A204.1 (cell line): ENCODE data around the gene TEKT3.

Experiments
- FAIRE-seq: peaks from 2 replicates; lab custom pipeline; 2012; peaks lifted over from hg19 to GRCh38; lab: Jason Lieb, UNC

Gene TEKT3

GRCh38 chr17:15263680-15264079, 77.7 kb downstream of the TEKT3 start:
- FAIRE-seq, result no peak

- no peak for FAIRE-seq
Observed at GRCh38 chr17:15263206-15263579, 78.2 kb downstream of the TEKT3 start.

DNA sequence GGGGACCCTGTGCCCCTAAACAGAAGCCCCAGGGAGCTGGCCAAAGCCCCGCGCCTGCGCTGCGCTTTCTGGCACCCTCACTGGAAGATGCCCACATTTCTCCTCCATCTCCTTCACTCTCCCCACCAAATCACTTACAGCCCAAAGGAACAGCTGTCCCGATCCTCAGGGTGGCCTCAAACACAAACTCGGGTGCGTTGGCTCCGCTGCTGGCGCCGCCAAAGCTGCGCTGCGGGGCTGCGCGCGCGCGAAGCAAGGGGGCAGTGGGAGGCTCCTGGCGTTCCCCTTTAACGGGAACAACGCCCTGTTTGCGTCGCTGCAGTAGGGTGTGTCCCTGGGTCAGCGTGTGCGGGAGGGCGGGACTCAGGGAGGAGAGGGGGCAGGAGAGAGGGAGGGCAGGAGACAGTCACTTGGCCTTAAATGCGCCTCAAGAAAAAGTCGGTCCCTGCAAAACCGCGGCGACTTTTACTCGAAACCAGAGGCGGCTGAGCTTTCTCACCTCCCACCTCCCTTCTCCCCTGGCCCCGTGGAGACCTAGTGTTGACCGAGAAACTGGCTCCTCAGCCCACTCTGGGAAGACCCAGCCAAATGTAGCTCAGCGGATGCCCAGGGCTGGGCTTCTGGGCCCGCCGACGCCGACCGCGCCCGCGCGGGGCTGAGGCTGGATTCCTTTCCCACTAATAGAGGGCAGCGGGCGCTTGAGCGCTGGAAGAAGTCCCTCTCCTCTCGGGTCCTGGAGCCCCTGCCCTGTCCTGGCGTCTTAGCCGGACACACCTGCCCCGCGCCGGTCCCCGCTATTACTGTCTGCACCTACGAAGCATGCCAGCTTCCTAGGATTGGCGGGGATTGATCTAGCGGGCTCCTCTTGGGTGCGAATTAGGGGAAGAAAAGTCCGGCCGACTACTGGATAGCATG, 78.8 kb downstream of the TEKT3 start:
- no peak for FAIRE-seq

DNA sequence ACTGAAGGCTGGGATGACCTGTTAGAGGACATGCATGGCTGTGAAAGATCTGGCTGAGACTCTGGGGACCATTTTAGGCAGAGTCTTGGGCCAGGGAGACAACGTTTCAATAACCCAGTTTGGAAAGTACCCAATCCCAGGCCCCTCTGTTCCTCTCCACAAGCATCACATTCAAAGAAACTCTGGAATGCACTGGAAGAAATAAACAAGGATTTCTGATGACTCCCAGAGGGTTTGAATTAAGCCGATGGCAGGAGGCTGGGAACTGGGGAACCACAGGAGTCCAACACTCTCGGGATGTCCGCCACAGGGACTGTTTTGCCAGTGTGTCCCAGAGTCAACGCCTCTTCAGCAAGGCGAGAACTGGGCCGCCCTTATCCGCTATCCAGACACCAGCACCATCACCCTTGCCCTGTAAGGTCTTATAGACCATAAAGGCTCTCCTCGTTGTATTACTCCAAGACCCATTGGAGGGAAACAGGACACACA, 79.6 kb downstream of the TEKT3 start:
- FAIRE-seq, result no peak

- no peak for FAIRE-seq
Observed at GRCh38 chr17:15261258-15261801, 80.1 kb downstream of the TEKT3 start.

DNA sequence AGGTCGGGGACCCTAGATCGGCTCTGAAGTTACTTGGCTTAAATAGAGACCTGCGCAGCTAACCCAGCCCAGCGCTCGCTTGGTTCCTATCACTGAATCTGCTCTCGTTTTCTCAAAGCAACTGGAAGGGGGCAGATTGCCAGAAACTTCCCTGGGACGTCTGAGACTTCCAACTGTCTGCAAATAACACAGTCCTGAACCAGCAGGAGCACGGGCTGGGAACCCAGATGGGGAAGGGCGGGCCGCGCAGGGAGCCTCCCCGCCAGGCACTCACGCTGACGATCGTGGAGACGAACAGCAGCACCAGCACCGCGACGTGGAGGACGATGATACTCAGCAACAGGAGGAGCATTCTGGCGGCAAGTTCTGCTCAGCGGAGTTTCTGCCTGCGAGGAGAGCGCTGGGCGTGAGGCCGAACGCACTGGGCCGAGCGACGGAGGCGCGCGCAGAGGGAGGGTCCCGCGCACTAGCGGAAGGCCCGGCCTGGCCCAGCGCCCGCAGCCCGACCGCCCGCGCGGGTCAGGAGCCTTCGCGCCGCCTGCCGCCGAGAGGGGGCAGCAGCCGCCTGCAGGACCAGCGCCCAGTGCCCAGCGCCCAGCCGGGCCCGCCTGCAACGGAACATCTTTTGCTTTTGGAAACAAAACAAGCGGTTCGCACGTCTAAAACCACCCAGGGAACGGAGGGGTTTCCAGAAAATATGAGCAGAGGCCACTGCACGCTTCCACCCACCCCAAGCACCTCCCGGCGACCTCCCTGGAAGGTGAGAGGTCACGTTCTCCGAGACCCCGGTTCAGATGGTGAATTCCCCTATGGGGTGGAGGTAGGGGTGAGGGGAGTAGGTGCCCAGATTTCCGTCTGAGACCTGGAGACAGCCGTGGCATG, 80.8 kb downstream of the TEKT3 start:
- no peak for FAIRE-seq

DNA sequence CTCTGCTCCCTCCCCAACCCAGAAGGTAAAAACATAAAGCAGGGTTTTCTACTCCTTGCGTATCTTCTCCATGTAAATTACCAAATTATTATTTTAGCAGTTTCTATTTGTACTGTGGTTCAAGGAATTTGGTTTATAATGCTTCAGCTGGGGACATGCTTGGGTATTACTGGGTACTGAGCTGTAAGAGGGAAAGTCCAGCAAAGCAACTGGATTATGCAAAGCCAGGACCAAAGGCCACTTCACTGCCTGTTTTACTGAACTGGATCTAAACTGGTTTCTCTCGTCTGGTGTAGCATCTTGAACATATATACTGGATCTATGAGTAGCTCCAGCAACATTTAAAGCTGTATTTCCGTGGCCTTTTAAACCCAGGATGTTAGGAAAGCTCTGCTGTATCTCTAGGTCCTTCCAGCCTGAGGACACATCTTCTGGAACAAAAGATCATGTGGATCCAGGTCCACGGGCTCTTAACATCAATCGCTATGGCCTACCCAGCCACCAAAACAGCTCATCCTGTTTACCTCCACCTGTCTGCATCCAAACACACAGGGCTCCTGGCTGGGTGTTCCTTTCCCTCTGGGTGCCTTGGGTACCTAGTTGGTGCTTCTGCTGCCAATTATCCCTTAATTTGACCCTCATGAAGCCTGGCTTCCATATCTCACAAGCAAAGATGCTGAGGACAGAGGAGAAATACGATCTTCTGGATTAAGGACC, 83.4 kb downstream of the TEKT3 start:
- FAIRE-seq, result no peak

- FAIRE-seq, result no peak
Observed at GRCh38 chr17:15257258-15257788, 84.1 kb downstream of the TEKT3 start.

- no peak for FAIRE-seq
Observed at GRCh38 chr17:15256689-15257088, 84.7 kb downstream of the TEKT3 start.

DNA sequence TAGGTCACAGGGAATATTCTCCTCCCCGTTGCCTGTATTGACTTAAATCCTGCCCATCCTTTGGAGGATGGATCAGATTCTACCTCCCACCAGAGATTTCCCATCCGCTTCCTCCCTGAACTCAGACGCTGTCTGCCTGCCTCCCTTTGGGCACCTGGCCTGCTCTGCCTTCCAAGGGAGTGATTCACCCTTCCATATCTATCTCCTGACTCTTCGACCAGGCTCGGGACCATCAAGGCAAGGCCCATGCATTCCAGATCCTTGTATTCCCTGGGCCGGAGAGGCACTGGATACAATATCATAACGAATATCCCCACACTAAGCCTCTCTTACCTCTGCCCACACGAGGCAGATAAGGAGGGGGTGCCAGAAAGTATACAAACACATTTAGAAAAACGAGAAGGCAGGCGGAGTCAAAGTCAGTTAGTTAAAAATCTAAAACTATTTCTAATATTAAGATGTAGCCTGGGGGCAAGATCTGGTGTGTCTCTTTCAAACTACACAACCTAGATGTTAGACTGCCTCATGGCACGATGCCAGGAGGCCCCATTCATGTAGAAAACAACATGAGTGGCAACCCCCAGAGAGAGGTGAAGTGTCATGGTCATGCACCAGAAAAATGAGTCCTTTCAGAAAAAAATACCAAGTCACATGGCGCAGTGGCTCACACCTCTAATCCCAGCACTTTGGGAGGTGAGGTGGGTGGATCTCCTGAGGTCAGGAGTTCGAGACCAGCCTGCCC, 85.5 kb downstream of the TEKT3 start:
- FAIRE-seq, result no peak
